Mesothelial cell of epicardium (in vitro differentiated cells): Measurements from ENCODE around the gene ATAD3A. TPM values are rescaled to one million over a fixed set of nuclear protein-coding genes. Genes with fewer than 3 reads are reported as not detected.
"Not testable (repeated sequence)": the region's sequence is repeated elsewhere in the genome, so short reads cannot be mapped to it uniquely, and the experiment has no call there.

ENCODE experiments used
- DNase-seq, 2 experiments: peaks; one replicate each; pipeline ENCODE4 v3.0.0; 2021; ENCODE audit warnings: low spot score in 2 of 2; ENCODE audit not compliant: unreplicated experiment in 2 of 2
- H3K27ac Mint-ChIP-seq: 2 replicates; pipeline ENCODE4 v1.8.0; 2021; ENCODE audit warnings: mixed read lengths
- H3K27me3 Mint-ChIP-seq: 2 replicates; pipeline ENCODE4 v1.8.0; 2021; ENCODE audit warnings: low read depth, mixed read lengths
- H3K36me3 Mint-ChIP-seq: 2 replicates; pipeline ENCODE4 v1.8.0; 2021; ENCODE audit warnings: mixed read lengths
- H3K4me1 Mint-ChIP-seq: 2 replicates; pipeline ENCODE4 v1.8.0; 2021; ENCODE audit warnings: mixed read lengths
- H3K4me3 Mint-ChIP-seq: 2 replicates; pipeline ENCODE4 v1.8.0; 2021; ENCODE audit warnings: mild to moderate bottlenecking, moderate library complexity, mixed read lengths
- H3K9me3 Mint-ChIP-seq: 2 replicates; pipeline ENCODE4 v1.8.0; 2021; ENCODE audit warnings: mixed read lengths
- CTCF ChIP-seq: fragments of 200-600 bp; sonication (generic); IDR thresholded peaks from one replicate; pipeline ENCODE4 v1.5.0; 2021; ENCODE audit warnings: antibody characterized with exemption; ENCODE audit not compliant: unreplicated experiment
- total RNA-seq: library from RNA; stranded (reverse); gene quantifications from 3 replicates; pipeline ENCODE4 v1.2.1, GENCODE V29; 2021

The ATAD3A gene
- total RNA-seq = 31.8 to 35.4 TPM (median 35.3 TPM) in 3 replicates

- peak within 1 kb of the TSS; percentile 82 for H3K4me3 Mint-ChIP-seq
- DNase-seq = peak; percentile 95 to 97
- H3K36me3 Mint-ChIP-seq = no peaks in the 10 kb centered on the region
- peak within 1 kb of the TSS; percentile 93 for H3K27ac Mint-ChIP-seq
- peaks cover 6% of the 10 kb centered on the region for H3K4me1 Mint-ChIP-seq
- no peak for TF ChIP-seq CTCF
- no peaks in the 10 kb centered on the region for H3K27me3 Mint-ChIP-seq
- H3K9me3 Mint-ChIP-seq = peaks cover 4% of the 10 kb centered on the region
Observed at GRCh38 chr1:1511533-1512285, at the start of gene ATAD3A. ATAD3A (plus strand) TSS chr1:1512162; CDS start chr1:1512269, 107 bp downstream.

GRCh38 chr1:1462318-1462966 is 49.5 kb upstream of the ATAD3A start:
- H3K4me1 Mint-ChIP-seq = no peaks in the 10 kb centered on the region
- H3K9me3 Mint-ChIP-seq = peaks cover 4% of the 10 kb centered on the region
- no peak overlapping the region for H3K27ac Mint-ChIP-seq
- H3K27me3 Mint-ChIP-seq = no peaks in the 10 kb centered on the region
- no peaks in the 10 kb centered on the region for H3K36me3 Mint-ChIP-seq
- TF ChIP-seq CTCF = no peak
- no peak for DNase-seq
- no peak overlapping the region for H3K4me3 Mint-ChIP-seq

GRCh38 chr1:1463312-1463711 is 48.6 kb upstream of the ATAD3A start:
- no peaks in the 10 kb centered on the region for H3K4me1 Mint-ChIP-seq
- H3K4me3 Mint-ChIP-seq = no peak overlapping the region
- DNase-seq = no peak
- no peaks in the 10 kb centered on the region for H3K36me3 Mint-ChIP-seq
- H3K9me3 Mint-ChIP-seq = peaks cover 4% of the 10 kb centered on the region
- TF ChIP-seq CTCF = no peak
- H3K27me3 Mint-ChIP-seq = no peaks in the 10 kb centered on the region
- H3K27ac Mint-ChIP-seq = no peak overlapping the region

- not testable (repeated sequence) for H3K9me3 Mint-ChIP-seq, H3K4me3 Mint-ChIP-seq, DNase-seq, H3K27me3 Mint-ChIP-seq, H3K27ac Mint-ChIP-seq, H3K36me3 Mint-ChIP-seq
- peaks cover 20% of the 10 kb centered on the region for H3K4me1 Mint-ChIP-seq
Observed at GRCh38 chr1:1468196-1468985, 43.6 kb upstream of the ATAD3A start.

- no peak for DNase-seq
- peak overlapping the region; percentile 98 for H3K27ac Mint-ChIP-seq
Observed at GRCh38 chr1:1470626-1471388, 41.2 kb upstream of the ATAD3A start.

More at GRCh38 chr1:1470626-1471388, 41.2 kb upstream of the ATAD3A start:
- Mint-ChIP-seq H3K4me3 (peak overlapping the region; percentile 90), H3K36me3 (no peaks in the 10 kb centered on the region), H3K27me3 (no peaks in the 10 kb centered on the region), H3K4me1 (peaks cover 20% of the 10 kb centered on the region), H3K9me3 (peaks cover 4% of the 10 kb centered on the region)
- TF ChIP-seq CTCF = no peak
